Stimulated activated CD4-positive, alpha-beta T cell treated with anti-CD3 and anti-CD28 coated beads, Interleukin-1b, Interleukin-23, amount 100 ng/mL, for 48 hours (primary cell): Measurements from ENCODE around the gene RASSF8.
"Not testable (repeated sequence)": the region's sequence is repeated elsewhere in the genome, so short reads cannot be mapped to it uniquely, and the experiment has no call there.

ENCODE experiments used
- DNase-seq: peaks from one replicate; pipeline ENCODE4 v3.0.0-alpha.2; 2020

Gene RASSF8

GRCh38 chr12:26031318-26031717, 72.8 kb downstream of the RASSF8 start:
- no peak for DNase-seq

- no peak for DNase-seq
Measured at GRCh38 chr12:26031827-26032226, 73.3 kb downstream of the RASSF8 start.

- no peak for DNase-seq
Measured at GRCh38 chr12:26032290-26032689, 73.8 kb downstream of the RASSF8 start.

- no peak for DNase-seq
Measured at GRCh38 chr12:26032719-26033241, 74.3 kb downstream of the RASSF8 start.

- no peak for DNase-seq
Measured at GRCh38 chr12:26034371-26035142, 76.1 kb downstream of the RASSF8 start.

- no peak for DNase-seq
Measured at GRCh38 chr12:26036877-26037276, 78.4 kb downstream of the RASSF8 start.

- no peak for DNase-seq
Measured at GRCh38 chr12:26037615-26038220, 79.2 kb downstream of the RASSF8 start.

GRCh38 chr12:26042645-26043044, 84.2 kb downstream of the RASSF8 start:
- DNase-seq, result no peak

- DNase-seq, result no peak
Measured at GRCh38 chr12:26043135-26044006, 84.9 kb downstream of the RASSF8 start.

GRCh38 chr12:26044007-26044394, 85.5 kb downstream of the RASSF8 start:
- DNase-seq, result no peak

GRCh38 chr12:26044592-26044991, 86.1 kb downstream of the RASSF8 start:
- DNase-seq, result no peak

GRCh38 chr12:26046203-26046602, 87.7 kb downstream of the RASSF8 start:
- no peak for DNase-seq

- no peak for DNase-seq
Measured at GRCh38 chr12:26046906-26047305, 88.4 kb downstream of the RASSF8 start.

GRCh38 chr12:26047401-26048226, 89.1 kb downstream of the RASSF8 start:
- no peak for DNase-seq

GRCh38 chr12:26052652-26053051, 94.2 kb downstream of the RASSF8 start:
- DNase-seq, result no peak

- DNase-seq, result no peak
Measured at GRCh38 chr12:26054383-26054782, 95.9 kb downstream of the RASSF8 start.

GRCh38 chr12:26055087-26055486, 96.6 kb downstream of the RASSF8 start:
- no peak for DNase-seq

GRCh38 chr12:26056335-26056734, 97.9 kb downstream of the RASSF8 start:
- no peak for DNase-seq

- DNase-seq, result not testable (repeated sequence)
Measured at GRCh38 chr12:26057271-26057670, 98.8 kb downstream of the RASSF8 start.

- no peak for DNase-seq
Measured at GRCh38 chr12:26058308-26058707, 99.8 kb downstream of the RASSF8 start.

- DNase-seq, result no peak
Measured at GRCh38 chr12:26058818-26059217, 100.3 kb downstream of the RASSF8 start.

GRCh38 chr12:26062006-26062405, 103.5 kb downstream of the RASSF8 start:
- DNase-seq, result no peak

GRCh38 chr12:26062566-26062965, 104.1 kb downstream of the RASSF8 start:
- no peak for DNase-seq
